OCI-M1 (cell line): ENCODE measurements around the gene TNP1.
A peak's percentile ranks its signal among the peaks of the same experiment; 100 is the strongest.

Experiments
- DNase-seq: peaks from one replicate; lab custom pipeline; 2025; lab: John Stamatoyannopoulos, UW

TNP1 gene, protein sequence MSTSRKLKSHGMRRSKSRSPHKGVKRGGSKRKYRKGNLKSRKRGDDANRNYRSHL

DNA sequence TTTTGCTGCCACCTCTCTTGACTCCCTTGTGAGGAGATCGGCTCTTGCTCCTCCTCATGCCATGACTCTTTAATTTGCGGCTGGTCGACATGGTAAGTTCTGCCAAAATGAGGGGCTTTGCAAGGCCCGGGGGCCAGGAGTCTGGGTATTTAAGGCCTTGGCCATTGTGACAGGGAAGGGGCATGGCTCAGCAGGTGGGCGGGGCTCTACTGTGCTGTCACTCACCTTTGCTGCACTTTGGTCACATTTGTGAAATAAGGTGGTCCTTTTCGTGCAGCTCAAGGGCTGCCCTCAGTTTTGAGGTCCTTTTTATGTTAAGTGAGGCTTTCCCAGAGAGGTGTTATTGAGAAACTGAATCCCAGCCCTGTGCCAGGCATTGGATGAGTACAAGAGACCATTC, at the start of gene TNP1:
Gene TNP1, minus strand, starts transcription at position 121 of the 400 bp plus-strand sequence. Its CDS starts 30 bp downstream, at position 91.
- DNase-seq, result no peak

DNA sequence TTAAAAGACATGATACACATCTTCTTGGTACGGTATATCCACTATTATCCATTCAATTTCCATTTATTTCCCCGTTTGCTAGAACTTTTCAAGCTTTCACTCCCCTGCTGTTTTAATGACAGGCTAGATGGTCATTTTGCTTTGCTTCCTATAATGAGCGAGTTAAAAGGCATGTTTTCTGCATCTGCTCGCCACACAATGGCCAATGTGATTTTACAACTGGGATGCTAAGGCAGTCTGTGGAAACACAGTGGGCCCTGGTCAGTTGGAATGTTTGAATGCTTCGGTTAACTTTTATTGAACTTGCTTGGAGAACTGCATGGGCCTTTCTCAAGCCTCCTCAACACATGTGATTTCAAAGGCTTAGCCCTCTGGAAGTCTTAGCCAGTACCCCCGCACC, 48.4 kb upstream of the TNP1 start:
- DNase-seq, result no peak

DNA sequence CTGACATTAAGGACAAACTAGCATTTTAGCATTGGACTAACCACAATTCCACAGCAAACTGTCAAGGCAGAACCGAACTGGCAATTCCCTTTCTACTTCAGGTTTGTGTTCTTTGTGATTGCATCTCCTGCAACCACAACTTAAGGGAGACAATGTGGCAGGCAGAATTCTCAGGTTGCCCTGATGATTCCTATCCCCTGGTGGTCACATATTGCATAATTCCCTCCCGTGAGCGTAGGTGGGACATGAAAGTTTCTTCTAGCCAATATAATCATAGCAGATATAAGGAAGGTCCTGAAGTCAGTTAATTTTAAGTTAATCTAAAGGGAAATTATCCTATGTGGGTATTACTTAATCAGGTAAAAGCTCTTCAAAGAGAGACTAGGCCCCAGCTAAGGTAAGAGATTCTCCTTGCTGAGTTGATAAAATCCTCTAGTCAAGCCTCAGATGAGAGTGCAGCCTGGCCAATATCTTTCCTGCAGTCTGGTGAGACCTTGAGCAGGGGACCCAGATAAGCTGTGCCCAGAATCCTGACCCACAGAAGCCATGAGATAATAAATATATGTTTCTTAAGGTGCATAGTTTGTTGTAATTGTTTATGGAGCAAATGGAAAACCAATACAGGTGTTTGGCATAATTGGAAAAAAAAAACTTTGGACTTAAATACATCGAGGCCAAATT, 45.9 kb upstream of the TNP1 start:
- peak; percentile 39 for DNase-seq

DNA sequence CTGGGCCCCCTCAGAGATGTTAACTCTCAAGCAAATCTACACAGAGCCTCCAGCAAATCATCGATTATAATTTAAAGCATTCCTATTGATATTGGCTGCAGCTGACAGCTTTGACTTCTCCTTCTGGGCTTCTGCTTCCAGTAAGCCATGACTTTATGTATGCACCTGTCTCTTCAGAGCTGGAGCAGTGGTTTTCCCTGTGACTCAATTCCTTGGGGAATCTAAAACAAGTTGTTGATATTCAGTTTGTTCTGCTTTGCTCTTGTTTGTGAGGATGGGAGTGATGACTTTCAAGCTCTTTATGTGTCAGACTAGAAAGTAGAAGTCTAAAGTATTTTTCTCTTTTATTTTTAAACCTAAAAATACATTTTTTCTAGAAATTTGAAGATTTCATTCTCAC, 45.1 kb upstream of the TNP1 start:
- no peak for DNase-seq

DNA sequence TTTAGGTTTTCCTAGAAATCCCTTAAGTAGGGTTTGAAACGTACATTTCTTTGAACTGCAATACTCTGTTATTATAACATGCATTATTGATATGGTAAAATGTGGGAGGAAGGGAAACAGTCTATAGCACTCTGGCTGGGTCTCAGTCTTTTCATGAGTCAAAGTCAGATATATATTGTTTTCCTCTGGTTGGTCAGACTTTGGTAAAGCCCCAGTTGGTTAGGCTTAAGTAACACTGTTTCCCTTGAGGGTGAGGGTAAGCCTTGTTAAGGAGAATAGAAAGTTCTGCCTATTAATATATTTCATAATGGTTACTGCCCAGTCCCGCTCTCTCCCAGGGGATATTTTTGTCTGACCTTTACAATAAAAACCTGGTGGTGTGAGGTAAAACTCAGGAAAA, 44.7 kb upstream of the TNP1 start:
- DNase-seq, result no peak

DNA sequence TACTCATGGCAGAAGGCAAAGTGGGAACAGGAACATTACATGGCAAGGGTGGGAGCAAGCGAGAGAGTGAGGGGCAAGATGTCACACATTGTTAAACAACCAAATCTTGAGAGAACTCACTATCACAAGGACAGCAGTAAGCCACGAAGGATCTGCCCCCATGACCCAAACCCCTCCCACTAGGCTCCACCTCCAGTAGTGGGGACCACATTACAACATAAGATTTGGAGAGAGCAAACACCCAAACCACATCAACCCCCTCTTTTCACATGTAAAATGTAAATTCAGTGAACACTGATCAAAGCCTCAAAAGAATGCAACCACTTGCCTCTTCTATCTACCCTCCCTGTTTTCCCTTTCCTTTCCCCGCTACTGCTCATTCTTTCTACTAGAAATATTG, 43.6 kb upstream of the TNP1 start:
- DNase-seq, result no peak

DNA sequence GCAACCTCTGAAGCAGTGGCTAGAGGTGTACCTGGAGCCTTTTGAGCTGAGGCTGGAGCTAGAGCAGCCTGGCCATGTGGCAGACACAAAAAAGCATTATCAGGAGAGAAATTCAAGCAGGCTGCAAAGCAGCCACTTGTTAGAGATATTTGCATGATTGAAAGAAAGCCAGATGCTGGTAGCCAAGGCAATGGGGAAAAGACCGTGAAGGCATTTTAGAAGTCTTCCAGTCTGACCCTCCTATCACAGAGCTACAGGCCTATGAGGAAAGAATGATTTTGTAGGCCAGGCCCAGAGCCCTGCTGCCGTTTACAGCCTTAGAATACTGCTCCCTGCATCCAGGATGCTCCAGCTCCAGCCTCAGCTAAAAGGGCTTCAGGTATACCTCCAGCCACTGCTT, 41.4 kb upstream of the TNP1 start:
- no peak for DNase-seq

DNA sequence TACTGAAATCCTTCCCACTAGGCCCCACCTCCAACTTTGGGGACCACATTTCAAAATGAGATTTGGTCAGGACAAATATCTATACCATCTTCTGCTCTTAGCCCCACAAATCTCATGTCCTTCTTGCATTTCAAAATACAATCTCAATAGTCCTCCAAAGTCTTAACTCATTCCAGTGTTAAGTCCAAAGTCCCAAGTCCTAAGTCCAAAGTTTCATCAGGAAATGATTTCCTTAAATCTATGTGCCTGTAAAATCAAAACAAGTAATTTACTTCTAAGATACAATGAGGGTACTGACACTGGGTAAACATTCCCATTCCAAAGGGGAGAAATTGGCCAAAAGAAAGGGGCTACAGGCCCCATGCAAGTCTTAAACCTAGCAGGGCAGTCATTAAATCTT, 40.5 kb upstream of the TNP1 start:
- DNase-seq, result no peak

DNA sequence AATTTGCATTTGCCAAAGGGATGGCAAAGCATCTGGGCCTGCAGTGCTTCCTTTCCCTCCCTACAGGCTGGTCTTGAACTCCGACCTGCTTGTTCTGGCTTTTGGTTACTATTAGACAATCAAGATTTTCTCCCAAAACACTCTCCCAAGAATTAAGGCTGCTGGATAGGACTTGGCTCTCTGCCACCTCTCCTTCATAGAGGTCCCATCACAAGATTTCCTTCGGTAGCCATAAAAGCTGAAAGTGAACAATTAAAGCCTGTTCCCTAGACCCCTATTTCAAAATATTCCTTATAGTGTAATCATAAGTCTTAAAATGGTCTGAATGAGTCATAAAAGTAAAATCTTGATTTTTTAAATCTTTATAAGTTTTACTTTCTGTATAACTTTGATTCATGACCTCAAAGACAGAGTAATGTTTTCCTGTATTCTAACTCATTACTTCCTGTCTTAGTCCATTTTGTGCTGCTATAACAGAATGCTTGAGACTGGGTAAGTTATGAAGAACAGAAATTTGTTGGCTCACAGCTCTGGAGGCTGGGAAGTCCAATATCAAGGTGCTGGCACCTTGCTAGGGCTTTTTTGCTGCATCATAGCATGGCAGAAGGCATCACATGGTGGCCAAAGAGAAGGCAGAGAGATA, 37.8 kb upstream of the TNP1 start:
- peak; percentile 24 for DNase-seq

DNA sequence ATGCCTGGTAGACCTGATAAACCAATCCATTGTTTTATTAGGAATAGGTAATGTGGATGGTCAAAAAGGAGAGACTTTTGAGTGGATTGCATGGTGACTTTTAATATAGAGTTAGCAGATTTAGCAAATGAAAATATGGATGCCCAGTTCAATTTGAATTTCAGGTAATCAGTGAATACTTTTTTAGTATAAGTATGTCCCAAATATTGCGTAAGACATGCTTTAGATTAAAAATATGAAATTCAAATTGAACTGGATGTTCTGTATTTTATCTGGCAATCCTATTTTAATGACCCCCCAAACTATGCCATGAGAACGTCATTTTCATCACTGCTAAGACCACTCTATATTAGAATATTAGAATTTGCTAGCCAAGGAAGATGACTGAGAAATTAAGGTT, 30.3 kb upstream of the TNP1 start:
- no peak for DNase-seq

DNA sequence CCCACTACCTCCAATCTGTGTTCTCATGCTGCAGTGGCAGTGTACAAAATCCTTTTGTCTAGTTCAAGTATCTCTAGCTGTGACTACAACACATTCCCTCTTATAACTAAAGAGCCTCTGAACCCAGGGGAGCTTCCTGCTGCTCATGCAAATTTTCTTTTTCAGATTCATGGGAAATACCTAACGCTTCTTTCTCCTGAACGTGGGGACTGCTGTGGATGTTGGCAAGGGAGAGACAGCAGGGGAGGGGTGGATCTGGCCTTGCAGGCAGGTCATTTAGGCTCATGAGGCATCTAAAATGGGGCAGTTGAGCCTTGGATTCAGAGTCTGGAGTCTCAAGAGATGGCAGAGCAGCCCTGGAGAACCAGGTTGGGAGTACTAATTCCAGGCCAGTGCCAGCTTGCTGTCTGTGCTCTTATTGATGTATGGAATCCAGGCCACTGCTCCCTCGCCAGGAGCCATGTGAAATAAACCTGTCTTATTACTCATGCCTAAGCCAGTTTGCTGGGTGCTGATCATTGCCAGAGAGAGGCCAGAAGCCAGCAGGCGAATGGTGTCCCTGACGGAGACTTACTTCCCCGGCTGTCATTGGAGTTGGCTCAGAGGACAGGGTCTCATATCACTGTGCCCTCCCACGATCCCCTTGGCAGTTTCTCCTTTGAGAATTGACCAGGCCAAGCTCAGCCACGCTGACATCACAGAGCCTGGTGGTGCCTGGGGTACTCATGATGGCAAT, 29.2 kb upstream of the TNP1 start:
- DNase-seq, result no peak

DNA sequence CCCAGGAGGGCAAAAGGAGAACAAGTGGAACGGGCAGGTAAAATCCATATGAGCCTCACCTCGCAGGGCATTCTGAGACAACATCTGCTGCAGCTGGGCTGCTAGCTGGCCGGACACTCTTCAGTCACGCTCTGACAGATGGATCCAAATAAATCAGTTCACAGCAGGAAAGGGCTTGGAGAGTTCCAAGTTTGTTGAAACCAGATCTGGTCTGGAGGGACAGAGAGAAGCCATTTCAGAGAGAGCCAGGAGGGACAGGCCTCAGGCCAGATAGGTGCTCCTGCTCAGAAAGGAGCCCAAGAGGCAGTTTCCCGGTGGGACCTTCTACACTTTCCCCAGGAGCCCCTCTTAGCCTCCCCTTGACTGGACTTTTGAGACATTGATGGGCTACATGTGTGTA, 28.2 kb upstream of the TNP1 start:
- DNase-seq, result no peak

DNA sequence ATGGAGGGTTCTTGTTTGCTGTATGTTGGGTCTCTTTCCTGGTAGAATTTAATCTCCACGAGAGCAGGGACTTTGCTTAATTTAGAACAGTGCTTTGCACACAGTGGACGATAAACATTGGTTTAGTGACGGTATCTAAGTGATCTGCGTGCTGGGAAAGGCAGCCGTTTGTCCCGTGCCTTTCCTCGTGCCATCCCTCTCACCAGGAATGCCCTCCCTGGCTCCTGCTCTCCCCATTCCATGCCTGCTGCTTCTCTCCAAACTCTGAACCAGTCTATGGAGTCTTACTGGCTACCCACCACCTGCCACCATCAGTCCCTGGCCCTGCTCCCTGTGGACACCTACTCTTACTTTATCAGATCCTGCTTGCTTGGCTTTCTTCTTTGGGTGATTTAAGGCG, 27.3 kb upstream of the TNP1 start:
- DNase-seq, result no peak

DNA sequence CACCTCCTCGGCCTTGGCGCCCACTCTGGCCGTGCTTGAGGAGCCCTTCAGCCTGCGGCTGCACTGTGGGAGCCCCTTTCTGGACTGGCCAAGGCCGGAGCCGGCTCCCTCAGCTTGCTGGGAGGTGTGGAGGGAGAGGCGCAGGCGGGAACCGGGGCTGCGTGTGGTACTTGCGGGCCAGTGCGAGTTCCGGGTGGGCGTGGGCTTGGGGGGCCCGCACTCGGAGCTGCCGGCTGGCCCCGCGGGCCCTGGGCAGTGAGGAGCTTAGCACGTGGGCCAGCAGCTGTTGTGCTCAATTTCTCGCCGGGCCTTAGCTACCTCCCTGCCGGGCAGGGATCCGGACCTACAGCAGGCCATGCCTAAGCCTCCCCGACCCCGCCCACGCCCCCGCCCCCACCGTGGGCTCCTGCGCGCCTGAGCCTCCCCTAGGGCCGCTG, 25.3 kb upstream of the TNP1 start:
- DNase-seq, result no peak

DNA sequence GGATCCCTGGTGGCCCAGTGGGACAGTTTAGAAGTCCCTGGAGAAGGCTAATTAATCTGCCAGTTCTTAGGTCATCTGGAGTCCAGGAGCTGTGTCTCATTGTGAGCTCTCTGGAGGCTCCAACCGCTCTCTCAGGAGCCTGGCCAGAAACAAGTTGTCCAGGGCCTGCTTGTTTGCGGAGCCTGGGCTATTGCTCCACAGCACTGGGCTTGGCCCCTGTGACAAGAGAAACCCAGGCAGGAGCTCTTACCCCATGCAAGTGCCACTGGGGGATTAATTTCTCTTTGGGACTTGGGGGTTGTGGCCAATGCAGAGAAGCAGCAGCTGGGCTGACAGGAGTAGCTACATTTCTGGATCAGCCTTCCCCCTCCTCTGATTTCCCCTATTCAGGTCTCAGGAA, 24.5 kb upstream of the TNP1 start:
- DNase-seq, result peak; percentile 49

DNA sequence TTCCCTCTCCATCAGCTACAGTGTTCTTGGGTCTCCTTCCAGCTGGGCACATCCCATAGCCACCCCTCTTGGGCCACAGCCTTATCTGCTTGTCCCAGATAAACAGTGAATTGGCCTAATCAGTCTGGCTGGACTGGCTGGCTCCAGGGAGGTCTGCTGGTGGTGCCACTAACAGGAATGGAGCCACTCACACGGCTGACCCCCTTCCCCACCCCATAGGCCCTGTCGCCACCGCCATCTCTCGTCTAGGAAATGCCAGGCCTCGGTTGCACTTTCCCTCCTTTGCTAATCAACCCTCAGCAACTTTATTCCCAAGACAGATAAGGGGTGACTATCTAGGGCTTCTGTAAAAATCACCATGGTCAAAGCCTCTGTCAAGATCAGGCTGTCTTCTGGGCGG, 23.0 kb upstream of the TNP1 start:
- DNase-seq, result peak; percentile 94

DNA sequence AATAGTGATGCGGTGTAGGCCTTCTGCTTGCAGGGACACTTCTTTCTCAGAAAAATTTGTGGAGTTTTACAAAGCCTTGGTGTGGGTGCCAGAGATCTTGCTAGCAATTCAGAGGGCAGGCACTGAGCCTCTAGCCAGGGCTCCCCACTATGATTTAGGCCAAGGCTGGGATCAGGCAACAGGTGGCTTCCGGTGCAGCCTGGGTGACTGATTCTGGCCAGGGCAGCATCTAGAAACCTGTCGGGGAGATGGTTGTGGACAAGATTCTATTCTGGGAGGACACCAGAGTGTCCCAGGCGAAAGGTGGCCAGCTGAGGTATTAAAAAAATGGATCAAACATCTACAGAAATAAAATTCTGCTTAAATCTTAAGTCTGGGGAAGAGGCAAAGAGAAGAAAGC, 21.5 kb upstream of the TNP1 start:
- peak; percentile 55 for DNase-seq

DNA sequence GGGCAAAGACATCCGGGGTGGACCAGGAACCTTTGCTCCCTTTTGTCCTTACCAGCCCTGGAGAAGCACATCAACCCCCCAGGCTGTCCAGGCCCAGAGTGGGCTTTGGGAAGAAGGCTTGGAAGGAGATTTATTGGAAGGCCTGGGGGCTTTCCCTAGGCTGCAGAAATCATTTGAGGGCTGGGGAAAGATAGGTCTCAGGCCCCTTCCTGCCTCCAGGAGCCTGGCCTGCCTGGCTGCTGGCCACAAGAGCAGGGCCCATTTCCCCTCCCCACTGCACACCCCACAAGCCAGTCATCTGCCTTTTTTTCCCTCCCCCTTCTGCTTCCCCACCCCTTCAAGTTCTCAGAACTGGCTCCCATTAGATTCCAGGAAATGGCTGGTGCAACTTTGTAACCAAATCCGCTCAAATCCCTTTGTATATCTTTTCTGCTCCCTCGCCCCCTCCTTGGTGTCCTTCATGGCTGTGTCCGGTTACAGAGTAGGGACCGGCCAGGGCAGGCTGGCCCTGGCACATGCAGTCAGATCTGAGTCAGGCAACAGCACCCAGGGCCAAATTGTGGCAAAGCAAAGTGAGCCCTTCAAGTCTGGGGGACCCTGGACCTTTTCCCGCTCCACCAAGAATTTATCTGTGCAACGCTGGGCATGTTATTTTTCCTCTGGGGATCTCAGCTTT, 20.8 kb upstream of the TNP1 start:
- peak; percentile 97 for DNase-seq

DNA sequence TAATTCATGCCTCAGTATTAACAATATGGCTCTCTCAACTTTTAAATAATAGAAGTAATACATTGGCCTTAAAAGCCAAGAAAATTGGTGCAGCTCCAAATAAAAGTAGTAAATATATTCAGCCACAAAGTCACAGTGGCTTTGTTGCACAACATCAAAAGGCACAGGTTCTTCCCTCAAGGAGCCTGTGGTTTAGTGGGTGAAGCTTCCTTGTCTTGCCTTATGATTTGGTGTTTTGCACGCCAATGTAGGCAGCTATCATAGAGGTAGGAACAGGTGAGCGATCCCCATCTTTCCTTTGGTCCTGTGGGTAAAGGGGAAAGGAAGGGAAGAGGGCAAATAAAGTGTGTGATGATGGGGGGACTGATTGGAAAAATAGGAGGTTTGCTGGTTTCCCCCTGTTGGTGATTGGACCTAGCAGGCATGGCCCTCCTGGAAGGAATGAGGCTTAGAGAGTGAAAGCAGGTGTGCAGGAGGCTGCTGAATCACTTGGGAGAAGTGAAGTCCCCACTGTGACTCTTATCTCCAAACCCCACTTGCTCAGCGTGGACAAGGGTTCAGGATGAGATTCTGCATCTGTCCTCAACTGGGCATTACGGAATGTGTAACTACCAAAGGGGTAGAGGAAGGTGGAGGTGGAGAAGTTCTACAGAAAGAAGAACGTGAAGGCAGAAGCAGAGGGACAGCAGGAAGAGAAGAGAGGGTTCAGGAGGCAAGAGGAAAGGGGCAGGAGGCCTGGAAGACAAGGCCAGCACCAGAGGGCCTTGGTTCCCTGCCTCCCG, 20.1 kb upstream of the TNP1 start:
- peak; percentile 74 for DNase-seq

DNA sequence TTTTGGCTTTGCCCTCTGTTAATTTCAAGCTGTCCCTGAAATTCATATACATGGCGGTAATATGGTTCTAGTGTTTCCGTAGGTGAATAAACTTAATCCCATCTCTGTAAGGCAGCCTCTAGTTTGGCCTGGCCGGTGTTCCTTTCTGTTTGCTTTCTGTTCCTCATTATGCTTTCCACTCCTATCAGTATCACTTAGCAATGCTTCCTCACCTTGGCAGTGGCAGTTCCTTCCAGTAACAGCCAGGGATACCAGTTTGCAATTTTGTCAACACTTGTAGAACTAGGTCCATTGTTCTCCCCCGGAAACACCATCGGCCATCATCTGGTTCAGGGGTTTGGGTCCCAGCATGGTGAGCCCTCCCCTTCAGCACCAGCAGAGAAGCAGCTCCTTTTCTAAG, 18.2 kb upstream of the TNP1 start:
- peak; percentile 35 for DNase-seq

DNA sequence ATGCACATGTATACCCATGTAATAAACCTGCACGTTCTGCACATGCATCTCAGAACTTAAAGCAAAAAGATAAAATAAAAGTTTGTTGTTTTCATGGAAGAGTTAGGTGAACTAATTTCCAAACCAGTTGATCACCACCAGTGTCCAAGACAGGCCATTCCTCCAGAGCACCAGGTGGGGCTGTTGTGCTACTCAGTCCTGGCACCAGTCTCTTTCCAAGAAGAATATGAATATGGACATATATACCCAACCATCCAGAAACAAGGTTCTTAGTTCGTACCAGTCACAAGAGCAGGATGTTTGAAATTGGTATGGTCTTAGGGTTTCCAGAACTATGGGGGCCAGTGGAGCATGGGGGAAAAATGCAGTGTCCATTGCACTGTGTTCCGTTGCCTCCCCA, 17.2 kb upstream of the TNP1 start:
- peak; percentile 61 for DNase-seq

DNA sequence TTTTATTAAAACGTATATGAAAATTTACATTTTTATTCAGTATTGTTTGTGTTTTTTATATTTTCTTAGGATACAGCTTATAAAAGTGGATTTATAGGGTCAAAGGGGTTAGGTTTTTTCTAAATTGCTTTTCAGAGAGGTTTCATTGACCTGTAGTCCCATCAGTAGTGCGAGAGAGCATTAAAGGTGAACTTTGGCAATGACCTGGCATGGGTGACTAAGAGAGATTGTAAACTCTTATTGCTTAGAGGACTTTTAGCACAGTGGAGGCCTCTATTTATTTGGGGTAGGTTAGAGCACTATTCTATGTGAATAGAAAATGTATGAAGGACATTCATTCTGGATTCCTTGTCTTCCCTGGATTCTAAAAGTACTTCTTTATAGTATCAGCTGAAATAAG, 16.0 kb upstream of the TNP1 start:
- DNase-seq, result no peak
